Sigmoid colon (tissue), 7 donors: Measurements from ENCODE around the gene SSH3. TPM values are rescaled to one million over a fixed set of nuclear protein-coding genes. Genes with fewer than 3 reads are reported as not detected.

ENCODE experiments used
- DNase-seq: peaks from one replicate; pipeline ENCODE4 v3.0.0-alpha.2; 2019
- H3K27ac ChIP-seq, 4 donors: fragments of 200-600 bp; sonication (generic); one replicate each; pipeline ENCODE4 v1.5.1; 2016 to 2019; ENCODE audit warnings: mild to moderate bottlenecking in 1 of 4
- H3K27me3 ChIP-seq, 3 donors: fragments of 200-600 bp; sonication (generic); one replicate each; pipeline ENCODE4 v1.5.1; 2019; ENCODE audit warnings: mild to moderate bottlenecking in 1 of 3
- H3K36me3 ChIP-seq, 4 donors: fragments of 200-600 bp; sonication (generic); one replicate each; pipeline ENCODE4 v1.5.1; 2016 to 2019
- H3K4me1 ChIP-seq, 4 donors: fragments of 200-600 bp; sonication (generic); one replicate each; pipeline ENCODE4 v1.5.1; 2017 to 2019
- H3K4me3 ChIP-seq, 4 donors: fragments of 200-600 bp; sonication (generic); one replicate each; pipeline ENCODE4 v1.5.1; 2017 to 2019; ENCODE audit warnings: mild to moderate bottlenecking in 2 of 4, moderate library complexity in 1 of 4
- H3K9me3 ChIP-seq, 4 donors: fragments of 200-600 bp in 3 of 4; sonication (generic) in 3 of 4; one replicate each; pipeline versions ENCODE4 v1.5.1 to v1.6.1; 2013 to 2019
- EP300 ChIP-seq, 4 donors: sonication (generic); formaldehyde crosslinking; IDR thresholded peaks; one replicate each; pipeline ENCODE4 v1.6.1; 2017; ENCODE audit warnings: antibody characterized with exemption in 4 of 4
- POLR2A ChIP-seq, 2 donors: fragments of 450-650 bp; IDR thresholded peaks; one replicate each; pipeline ENCODE4 v1.6.1; 2016; ENCODE audit warnings: antibody characterized with exemption in 2 of 2, mild to moderate bottlenecking in 2 of 2, moderate library complexity in 2 of 2
- POLR2AphosphoS5 ChIP-seq, 4 donors: sonication (generic); formaldehyde crosslinking; IDR thresholded peaks; one replicate each; pipeline ENCODE4 v1.6.1; 2017; ENCODE audit warnings: antibody characterized with exemption in 4 of 4
- WGBS, 2 donors: extraction: QIAGEN DNeasy Blood & Tissue Kit; methylation state at CpG; one replicate each; pipeline ENCODE4 v1.1.7; 2013; 5-methylcytosine and 5-hydroxymethylcytosine counted together
- intact Hi-C: fragments of 100-400 bp; cut with DNase I; formaldehyde crosslinking; loops from one replicate; pipeline ENCODE4 v1.15.1; 2023
- polyA plus RNA-seq, 3 donors: library from polyadenylated mRNA; stranded (reverse); fragments of 200-250 nt; gene quantifications; one replicate each; pipeline ENCODE4 v1.2.3, GENCODE V29; 2013
- total RNA-seq, 4 donors: library from RNA; depleted of rRNA; stranded (reverse); fragments of >200 nt; gene quantifications; one replicate each; pipeline ENCODE4 v1.1.0, GENCODE V29; 2016
- TF ChIP-seq, protein P1 (sequence below), 4 experiments: fragments of 450-650 bp in 3 of 4; fragments of 200-600 bp in 1 of 4; IDR thresholded peaks; one replicate each; pipeline ENCODE4 v1.5.1; 2016 to 2019; ENCODE audit warnings: antibody characterized with exemption in 4 of 4, mild to moderate bottlenecking in 3 of 4, moderate library complexity in 2 of 4
- donor health status: healthy with polysubstance abuse.
- donor health status: Bipolar disorder and iron deficiency.
- donor health status: healthy.

The SSH3 gene
- total and polyA plus RNA-seq, 7 donors = 15.6 to 39.0 (median 26.5) TPM

DNA sequence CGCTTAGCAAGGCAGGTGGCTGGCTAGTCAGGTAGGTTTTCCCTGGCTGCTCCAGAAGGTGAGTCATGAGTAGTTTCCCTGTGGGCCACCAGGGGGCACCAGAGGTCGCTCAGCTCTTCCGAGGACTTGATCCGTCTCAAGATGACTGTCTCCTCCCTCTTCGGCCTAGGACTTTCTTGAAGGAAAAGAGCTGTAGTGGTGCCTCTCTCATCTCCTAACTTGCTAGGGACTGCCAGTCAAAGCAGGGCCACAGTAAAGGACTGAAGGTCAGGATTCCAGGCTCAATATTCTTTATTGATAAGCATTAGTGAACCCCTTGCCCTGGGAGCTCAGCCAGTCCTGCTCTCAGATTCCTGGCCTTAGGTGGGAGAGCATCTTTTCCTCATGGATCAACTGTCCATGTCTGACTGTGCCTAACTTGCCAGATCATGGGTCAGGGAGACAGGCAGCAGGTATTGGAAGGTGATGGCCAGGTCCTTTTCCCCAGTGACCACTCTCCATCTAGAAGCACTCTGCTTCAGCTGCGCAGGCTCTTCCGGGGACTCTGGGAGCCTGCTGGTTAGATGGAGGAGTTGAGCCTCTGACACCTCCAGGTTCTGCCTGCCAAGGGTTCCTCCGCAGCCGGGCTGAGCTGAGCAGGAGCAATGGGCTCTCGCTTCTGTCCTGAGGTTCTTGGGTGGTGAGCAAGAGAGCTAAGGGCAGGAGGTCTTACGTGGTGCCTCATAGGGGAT lies 48.1 kb downstream of the SSH3 start:
- Histone ChIP-seq H3K4me3 (no peak overlapping the region), H3K9me3 (no peaks in the 10 kb centered on the region), H3K36me3 (no peaks in the 10 kb centered on the region), H3K4me1 (peaks cover 3 to 53% (median 52%) of the 10 kb centered on the region in 4 donors), H3K27ac (peak overlapping the region; percentile 95 to 100 (median 98)), H3K27me3 (no peaks in the 10 kb centered on the region)
- DNase-seq = peak; percentile 84
- 51 to 53% methylated on average over 11 of the region's 11 CpGs for WGBS, 2 donors
- TF ChIP-seq POLR2AphosphoS5 (IDR thresholded peaks at IDR 0.05) = no peak
- TF ChIP-seq, protein P1, sequence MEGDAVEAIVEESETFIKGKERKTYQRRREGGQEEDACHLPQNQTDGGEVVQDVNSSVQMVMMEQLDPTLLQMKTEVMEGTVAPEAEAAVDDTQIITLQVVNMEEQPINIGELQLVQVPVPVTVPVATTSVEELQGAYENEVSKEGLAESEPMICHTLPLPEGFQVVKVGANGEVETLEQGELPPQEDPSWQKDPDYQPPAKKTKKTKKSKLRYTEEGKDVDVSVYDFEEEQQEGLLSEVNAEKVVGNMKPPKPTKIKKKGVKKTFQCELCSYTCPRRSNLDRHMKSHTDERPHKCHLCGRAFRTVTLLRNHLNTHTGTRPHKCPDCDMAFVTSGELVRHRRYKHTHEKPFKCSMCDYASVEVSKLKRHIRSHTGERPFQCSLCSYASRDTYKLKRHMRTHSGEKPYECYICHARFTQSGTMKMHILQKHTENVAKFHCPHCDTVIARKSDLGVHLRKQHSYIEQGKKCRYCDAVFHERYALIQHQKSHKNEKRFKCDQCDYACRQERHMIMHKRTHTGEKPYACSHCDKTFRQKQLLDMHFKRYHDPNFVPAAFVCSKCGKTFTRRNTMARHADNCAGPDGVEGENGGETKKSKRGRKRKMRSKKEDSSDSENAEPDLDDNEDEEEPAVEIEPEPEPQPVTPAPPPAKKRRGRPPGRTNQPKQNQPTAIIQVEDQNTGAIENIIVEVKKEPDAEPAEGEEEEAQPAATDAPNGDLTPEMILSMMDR (IDR thresholded peaks at IDR 0.05) = peak; percentile 82 to 95 (median 88)
- intact Hi-C loops = loop anchor here (1.0 to 2.0 kb wide), 2 partner anchors 31 to 155 kb away; no protein-coding TSS in a partner anchor

DNA sequence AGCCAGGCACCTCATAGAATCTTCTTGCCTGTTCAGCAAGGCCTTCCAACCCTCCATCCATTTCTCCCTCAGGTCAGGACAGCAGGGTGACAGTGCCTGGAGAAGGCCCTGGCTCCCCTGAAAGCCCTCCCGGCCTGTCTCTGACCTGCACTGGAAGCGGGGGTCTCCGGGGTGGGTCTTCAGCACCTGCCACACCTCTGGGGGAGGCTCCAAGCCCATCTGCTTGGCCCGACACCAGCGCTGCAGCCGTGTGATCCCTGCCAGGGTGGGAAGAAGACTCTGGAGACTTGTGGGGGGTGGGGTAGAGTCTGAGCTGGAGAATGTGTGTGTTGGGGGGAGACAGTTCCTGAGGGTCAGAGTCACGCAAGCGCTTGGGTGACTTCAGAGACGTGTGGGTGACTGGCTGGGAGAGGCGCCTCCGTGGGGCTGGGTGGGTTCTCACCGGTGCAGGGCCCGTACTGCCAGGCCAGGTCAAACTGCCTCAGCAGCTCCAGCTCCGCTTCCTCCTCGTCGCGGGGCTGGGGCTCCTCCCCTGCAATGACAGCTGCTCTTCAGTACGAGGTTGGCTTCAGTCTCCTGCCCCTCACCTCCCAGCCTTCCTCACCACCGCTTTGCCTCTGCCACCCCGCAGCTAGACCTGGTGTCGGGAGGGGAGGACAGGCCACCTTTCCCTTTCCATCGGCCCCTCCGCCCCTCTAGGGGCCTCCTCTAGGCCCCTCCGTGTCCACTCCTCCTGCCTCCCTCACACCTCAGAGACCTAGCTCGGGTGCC lies 49.4 kb downstream of the SSH3 start:
- intact Hi-C loops = loop anchor here (1.0 kb wide), 1 partner anchor 22 kb away; no protein-coding TSS in a partner anchor
- peak; percentile 77 for DNase-seq
- Histone ChIP-seq H3K36me3 (no peaks in the 10 kb centered on the region), H3K4me3 (peak overlapping the region; percentile 71 to 85 (median 76)), H3K27me3 (no peaks in the 10 kb centered on the region), H3K27ac (peak overlapping the region; percentile 95 to 100 (median 98)), H3K9me3 (no peaks in the 10 kb centered on the region), H3K4me1 (peaks cover 3 to 66% (median 65%) of the 10 kb centered on the region in 4 donors)
- no peak for TF ChIP-seq EP300 (IDR thresholded peaks at IDR 0.05)
- TF ChIP-seq, protein P1 (IDR thresholded peaks at IDR 0.05) = no peak
- no peak for TF ChIP-seq POLR2AphosphoS5 (IDR thresholded peaks at IDR 0.05)
- TF ChIP-seq POLR2A (IDR thresholded peaks at IDR 0.05) = no peak
- WGBS, 2 donors = 4 to 11% methylated on average over 25 of the region's 25 CpGs

- Histone ChIP-seq H3K27me3 (no peaks in the 10 kb centered on the region), H3K4me3 (peak within 1 kb of the TSS; percentile 71 to 85 (median 76)), H3K36me3 (no peaks in the 10 kb centered on the region), H3K4me1 (peaks cover 3 to 74% (median 72%) of the 10 kb centered on the region in 4 donors), H3K27ac (peak within 1 kb of the TSS; percentile 95 to 100 (median 98)), H3K9me3 (no peaks in the 10 kb centered on the region)
- intact Hi-C loops = loop anchor here (1.0 kb wide), 1 partner anchor 21 kb away; no protein-coding TSS in a partner anchor
- WGBS, 2 donors = 0 to 1% methylated on average over 37 of the region's 37 CpGs
- TF ChIP-seq, protein P1 (IDR thresholded peaks at IDR 0.05) = no peak
- TF ChIP-seq POLR2A (IDR thresholded peaks at IDR 0.05) (peak; percentile 79 to 88), POLR2AphosphoS5 (IDR thresholded peaks at IDR 0.05) (peak; percentile 86 to 95 (median 92))
- DNase-seq = peak; percentile 99
These were observed 50.2 kb downstream of the SSH3 start, which contains the start of gene POLD4 for GRCh38 chr11:67353317-67354074. TSS of gene POLD4 (minus strand) at chr11:67353546. CDS start at chr11:67353399, 147 bp downstream.
